ENCODE results near the gene MAGEB3. TPM values are rescaled to one million over a fixed set of nuclear protein-coding genes. Genes with fewer than 3 reads are reported as not detected.

Gene MAGEB3
- total RNA-seq, 1 donor from 2014 or later, result not detected

DNA sequence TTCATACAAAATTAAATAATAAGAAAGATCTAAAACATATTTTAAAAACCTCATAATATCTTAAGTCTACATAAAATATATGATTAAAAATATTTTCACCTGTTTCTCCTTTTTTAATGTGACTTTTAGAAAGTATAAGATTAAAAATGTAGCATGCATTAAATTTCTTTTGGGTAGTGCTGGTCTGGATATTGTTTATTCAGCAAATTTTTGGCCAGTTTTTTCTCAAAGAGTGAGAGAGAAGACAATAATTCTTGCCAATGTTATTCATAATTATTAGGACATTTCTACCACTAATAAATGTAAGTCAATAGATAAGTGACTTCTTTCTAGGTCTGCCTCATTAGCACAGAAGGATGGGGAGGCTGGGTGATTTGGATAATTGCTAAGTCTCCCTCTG is 30.6 kb downstream of the MAGEB3 start:
- no peaks in the 10 kb centered on the region for H3K36me3 ChIP-seq (ENCODE audit: insufficient read depth, low read length)
- FAIRE-seq, result no peak
- no peak overlapping the region for H3K27ac ChIP-seq (ENCODE audit: low read depth, low read length)
- Mint-ChIP-seq H3K4me1 (ENCODE audit: low read depth, unreplicated experiment) (no peaks in the 10 kb centered on the region), H3K27me3 (ENCODE audit: low read depth, unreplicated experiment) (peaks cover 2% of the 10 kb centered on the region), H3K36me3 (ENCODE audit: low read depth, unreplicated experiment) (no peaks in the 10 kb centered on the region), H3K9me3 (ENCODE audit: unreplicated experiment) (no peaks in the 10 kb centered on the region), H3K27ac (ENCODE audit: unreplicated experiment) (no peak overlapping the region), H3K4me3 (ENCODE audit: unreplicated experiment) (no peak overlapping the region)
- no peak overlapping the region for H3K9ac ChIP-seq (ENCODE audit: low read length)
- H3K79me2 ChIP-seq (ENCODE audit: insufficient read depth, low read length), result no peaks in the 10 kb centered on the region
- H3K4me2 ChIP-seq (ENCODE audit: low read length), result no peak overlapping the region
- TF ChIP-seq EZH2 (IDR thresholded peaks at IDR 0.05; ENCODE audit: insufficient read depth, low read length), result no peak
- no peak for DNase-seq (ENCODE audit: low read depth)
- no peak overlapping the region for H2AFZ ChIP-seq (ENCODE audit: low read depth, low read length)
- no peak overlapping the region for H3K4me3 ChIP-seq (ENCODE audit: insufficient read depth, low read depth, low read length)
- no peaks in the 10 kb centered on the region for H4K20me1 ChIP-seq (ENCODE audit: insufficient read depth, low read length)
- no peaks in the 10 kb centered on the region for H3K9me3 ChIP-seq (ENCODE audit: insufficient read depth, low read depth, low read length)
- no peaks in the 10 kb centered on the region for H3K27me3 ChIP-seq (ENCODE audit: insufficient read depth, low read length)
- H3K4me1 ChIP-seq (ENCODE audit: insufficient read depth, low read length), result no peaks in the 10 kb centered on the region

DNA sequence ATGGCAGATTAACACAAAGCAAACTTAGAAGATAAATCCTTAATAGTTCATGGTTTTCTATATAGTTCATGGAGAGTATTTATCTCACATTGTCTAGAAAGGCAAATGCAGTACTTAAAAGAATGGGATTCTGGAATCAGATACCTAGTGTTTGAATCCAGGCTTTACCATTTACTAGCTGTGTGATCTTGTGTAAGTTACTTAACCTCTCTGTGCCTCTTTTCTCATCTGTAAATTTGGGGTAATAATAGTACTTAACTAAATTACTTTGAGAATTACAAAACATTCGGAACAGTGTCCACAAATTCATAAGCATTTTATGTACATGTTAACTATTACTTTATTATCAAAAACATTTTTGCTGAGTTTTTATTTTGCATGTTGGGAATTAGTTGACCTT is 32.3 kb downstream of the MAGEB3 start:
- Histone ChIP-seq H4K20me1 (ENCODE audit: insufficient read depth, low read length) (no peaks in the 10 kb centered on the region), H3K27me3 (ENCODE audit: insufficient read depth, low read length) (no peaks in the 10 kb centered on the region), H3K27ac (ENCODE audit: low read depth, low read length) (no peak overlapping the region), H2AFZ (ENCODE audit: low read depth, low read length) (no peak overlapping the region), H3K4me3 (ENCODE audit: insufficient read depth, low read depth, low read length) (no peak overlapping the region), H3K36me3 (ENCODE audit: insufficient read depth, low read length) (no peaks in the 10 kb centered on the region), H3K4me2 (ENCODE audit: low read length) (no peak overlapping the region), H3K79me2 (ENCODE audit: insufficient read depth, low read length) (no peaks in the 10 kb centered on the region), H3K9me3 (ENCODE audit: insufficient read depth, low read depth, low read length) (no peaks in the 10 kb centered on the region), H3K4me1 (ENCODE audit: insufficient read depth, low read length) (no peaks in the 10 kb centered on the region), H3K9ac (ENCODE audit: low read length) (no peak overlapping the region)
- Mint-ChIP-seq H3K27me3 (ENCODE audit: low read depth, unreplicated experiment) (peaks cover 2% of the 10 kb centered on the region), H3K4me1 (ENCODE audit: low read depth, unreplicated experiment) (no peaks in the 10 kb centered on the region), H3K9me3 (ENCODE audit: unreplicated experiment) (no peaks in the 10 kb centered on the region), H3K36me3 (ENCODE audit: low read depth, unreplicated experiment) (no peaks in the 10 kb centered on the region), H3K4me3 (ENCODE audit: unreplicated experiment) (no peak overlapping the region), H3K27ac (ENCODE audit: unreplicated experiment) (no peak overlapping the region)
- DNase-seq (ENCODE audit: low read depth) (no peak), FAIRE-seq (no peak)
- no peak for TF ChIP-seq EZH2 (IDR thresholded peaks at IDR 0.05; ENCODE audit: insufficient read depth, low read length)
- TF ChIP-seq, protein P1, sequence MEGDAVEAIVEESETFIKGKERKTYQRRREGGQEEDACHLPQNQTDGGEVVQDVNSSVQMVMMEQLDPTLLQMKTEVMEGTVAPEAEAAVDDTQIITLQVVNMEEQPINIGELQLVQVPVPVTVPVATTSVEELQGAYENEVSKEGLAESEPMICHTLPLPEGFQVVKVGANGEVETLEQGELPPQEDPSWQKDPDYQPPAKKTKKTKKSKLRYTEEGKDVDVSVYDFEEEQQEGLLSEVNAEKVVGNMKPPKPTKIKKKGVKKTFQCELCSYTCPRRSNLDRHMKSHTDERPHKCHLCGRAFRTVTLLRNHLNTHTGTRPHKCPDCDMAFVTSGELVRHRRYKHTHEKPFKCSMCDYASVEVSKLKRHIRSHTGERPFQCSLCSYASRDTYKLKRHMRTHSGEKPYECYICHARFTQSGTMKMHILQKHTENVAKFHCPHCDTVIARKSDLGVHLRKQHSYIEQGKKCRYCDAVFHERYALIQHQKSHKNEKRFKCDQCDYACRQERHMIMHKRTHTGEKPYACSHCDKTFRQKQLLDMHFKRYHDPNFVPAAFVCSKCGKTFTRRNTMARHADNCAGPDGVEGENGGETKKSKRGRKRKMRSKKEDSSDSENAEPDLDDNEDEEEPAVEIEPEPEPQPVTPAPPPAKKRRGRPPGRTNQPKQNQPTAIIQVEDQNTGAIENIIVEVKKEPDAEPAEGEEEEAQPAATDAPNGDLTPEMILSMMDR (IDR thresholded peaks at IDR 0.05; ENCODE audit: insufficient read depth, low read depth, low read length), result no peak

DNA sequence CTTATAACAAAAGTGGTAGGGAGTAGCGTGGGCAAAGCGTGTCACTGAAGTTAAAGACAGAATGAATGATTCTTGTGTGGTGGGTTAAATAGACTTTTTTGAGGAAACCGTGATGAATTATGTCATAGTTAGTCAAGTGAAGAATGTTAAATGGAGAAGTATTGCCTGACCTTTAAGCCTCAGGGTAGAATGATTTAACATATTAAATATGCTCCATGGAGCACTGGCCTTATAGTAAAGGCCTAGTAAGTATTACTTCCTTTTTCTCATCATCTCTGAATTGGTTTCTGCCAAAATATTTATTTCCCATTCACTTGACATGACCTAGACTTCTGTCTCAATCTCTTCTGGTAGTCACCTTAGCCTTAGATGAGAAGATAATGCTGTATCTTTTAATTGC is 40.2 kb downstream of the MAGEB3 start:
- no peak overlapping the region for H3K27ac Mint-ChIP-seq (ENCODE audit: unreplicated experiment)

More for the DNA sequence above, 40.2 kb downstream of the MAGEB3 start:
- Mint-ChIP-seq H3K36me3 (ENCODE audit: low read depth, unreplicated experiment) (no peaks in the 10 kb centered on the region), H3K4me1 (ENCODE audit: low read depth, unreplicated experiment) (peaks cover under 1% of the 10 kb centered on the region), H3K9me3 (ENCODE audit: unreplicated experiment) (no peaks in the 10 kb centered on the region), H3K4me3 (ENCODE audit: unreplicated experiment) (no peak overlapping the region), H3K27me3 (ENCODE audit: low read depth, unreplicated experiment) (no peaks in the 10 kb centered on the region)
- Histone ChIP-seq H3K9me3 (ENCODE audit: insufficient read depth, low read depth, low read length) (no peaks in the 10 kb centered on the region), H3K9ac (ENCODE audit: low read length) (no peak overlapping the region), H3K79me2 (ENCODE audit: insufficient read depth, low read length) (no peaks in the 10 kb centered on the region), H3K36me3 (ENCODE audit: insufficient read depth, low read length) (no peaks in the 10 kb centered on the region), H3K4me2 (ENCODE audit: low read length) (no peak overlapping the region), H3K4me3 (ENCODE audit: insufficient read depth, low read depth, low read length) (no peak overlapping the region), H3K4me1 (ENCODE audit: insufficient read depth, low read length) (no peaks in the 10 kb centered on the region), H3K27me3 (ENCODE audit: insufficient read depth, low read length) (no peaks in the 10 kb centered on the region), H4K20me1 (ENCODE audit: insufficient read depth, low read length) (no peaks in the 10 kb centered on the region), H3K27ac (ENCODE audit: low read depth, low read length) (no peak overlapping the region), H2AFZ (ENCODE audit: low read depth, low read length) (no peak overlapping the region)
- TF ChIP-seq, protein P1 (IDR thresholded peaks at IDR 0.05; ENCODE audit: insufficient read depth, low read depth, low read length), result no peak
- TF ChIP-seq EZH2 (IDR thresholded peaks at IDR 0.05; ENCODE audit: insufficient read depth, low read length), result no peak
- no peak for DNase-seq (ENCODE audit: low read depth)
- no peak for FAIRE-seq
